Sciatic nerve (tissue), 2 donors: ENCODE data around the gene PRM1. TPM values are rescaled to one million over a fixed set of nuclear protein-coding genes. Genes with fewer than 3 reads are reported as not detected.

ENCODE experiments used
- ATAC-seq: fragments of 200-7000 bp; cut with Tn5 transposase; one replicate; pipeline ENCODE4 v1.9.1; 2020; ENCODE audit warnings: mild to moderate bottlenecking, moderate library complexity
- DNase-seq: peaks from one replicate; pipeline ENCODE4 v3.0.0-alpha.2; 2020; ENCODE audit warnings: low spot score
- intact Hi-C: fragments of 100-400 bp; cut with DNase I; formaldehyde crosslinking; loops from one replicate; pipeline ENCODE4 v1.14.2; 2022
- total RNA-seq: library from RNA; stranded (reverse); fragmentation: NEBNext Ultra II Directional; extraction: Animal tissue kit (Norgen Biotek cat#: 25700); gene quantifications from one replicate; pipeline ENCODE4 v1.2.1, GENCODE V29; 2021
- donor health status: DM: no; HTN: no; CAD: no.
- donor health status: DM: no; HTN: no; CAD: no.

PRM1 gene
- total RNA-seq, 1 donor from 2014 or later = not detected

- intact Hi-C loops = no loop called here
- no peak for ATAC-seq
- no peak for DNase-seq
These were observed 3.4 kb downstream of the PRM1 start for GRCh38 chr16:11277607-11278337.

- intact Hi-C loops = no loop called here
- no peak for ATAC-seq
- no peak for DNase-seq
These were observed 4.1 kb downstream of the PRM1 start for GRCh38 chr16:11276896-11277593.

GRCh38 chr16:11276143-11276895, 4.8 kb downstream of the PRM1 start, which contains the start of gene PRM2:
TSS of gene PRM2 (minus strand) at chr16:11276480. CDS start at chr16:11276370, 110 bp downstream.
- intact Hi-C loops = no loop called here
- DNase-seq (no peak), ATAC-seq (no peak)

GRCh38 chr16:11274964-11275363, 6.2 kb downstream of the PRM1 start:
- DNase-seq = no peak
- intact Hi-C loops = no loop called here
- ATAC-seq = no peak

- intact Hi-C loops = no loop called here
- ATAC-seq (peak; percentile 48), DNase-seq (no peak)
These were observed 7.3 kb downstream of the PRM1 start for GRCh38 chr16:11273721-11274324.

GRCh38 chr16:11272921-11273720, 8.0 kb downstream of the PRM1 start, which contains the start of gene PRM3:
TSS of gene PRM3 (minus strand) at chr16:11273629. CDS start at chr16:11273595, 34 bp downstream.
- ATAC-seq (no peak), DNase-seq (no peak)
- intact Hi-C loops = no loop called here

DNA sequence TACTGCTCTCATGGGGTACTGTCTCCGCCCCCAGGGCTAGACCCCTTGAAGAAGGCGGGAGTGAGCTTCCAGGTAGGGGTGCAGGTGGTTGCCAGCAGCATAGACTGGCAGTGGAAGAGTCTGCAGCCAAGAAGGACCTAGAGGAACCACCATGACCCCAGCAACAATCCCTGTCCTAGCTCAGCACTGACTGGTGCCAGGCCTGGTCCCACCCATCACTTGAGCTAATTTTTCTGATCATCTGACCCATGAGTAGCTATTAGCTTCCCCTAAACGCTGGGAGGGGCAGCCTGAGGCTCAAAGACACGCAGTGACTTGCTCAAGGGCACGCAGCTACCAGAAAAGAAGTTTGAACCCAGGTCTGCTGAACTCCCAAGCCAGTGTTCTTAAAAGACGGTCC, 8.6 kb downstream of the PRM1 start:
- peak; percentile 19 for ATAC-seq

DNA sequence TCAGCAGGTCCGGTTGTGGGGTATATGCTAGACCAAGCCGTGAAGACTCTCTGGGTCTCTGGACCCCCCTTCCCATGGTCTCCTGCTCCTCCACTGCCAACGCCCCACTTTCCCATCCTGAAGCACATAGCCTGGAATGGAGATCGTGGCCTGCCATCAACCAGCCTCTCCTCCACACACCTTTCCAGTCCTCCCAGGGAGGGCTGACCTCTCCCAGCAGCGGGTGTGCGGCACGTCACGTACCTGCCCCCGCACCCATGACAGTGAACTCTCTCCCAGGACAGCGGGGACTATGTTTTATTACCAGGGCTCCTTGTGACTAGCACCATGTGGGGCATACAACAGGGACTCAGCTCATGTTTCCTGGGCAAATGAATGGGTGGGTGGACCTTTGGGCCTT, 9.5 kb downstream of the PRM1 start:
- intact Hi-C loops = no loop called here
- DNase-seq = no peak
- ATAC-seq = no peak

More for the DNA sequence above, 8.6 kb downstream of the PRM1 start:
- intact Hi-C loops = no loop called here
- DNase-seq = no peak

GRCh38 chr16:11270602-11271162, 10.4 kb downstream of the PRM1 start:
- ATAC-seq (no peak), DNase-seq (no peak)
- intact Hi-C loops = no loop called here

GRCh38 chr16:11268921-11269375, 12.2 kb downstream of the PRM1 start, which contains the start of gene TNP2:
TSS of gene TNP2 (minus strand) at chr16:11269325. CDS start at chr16:11269262, 63 bp downstream.
- no peak for ATAC-seq
- intact Hi-C loops = no loop called here
- no peak for DNase-seq

GRCh38 chr16:11265124-11265523, 16.0 kb downstream of the PRM1 start:
- intact Hi-C loops = no loop called here
- DNase-seq (no peak), ATAC-seq (no peak)

DNA sequence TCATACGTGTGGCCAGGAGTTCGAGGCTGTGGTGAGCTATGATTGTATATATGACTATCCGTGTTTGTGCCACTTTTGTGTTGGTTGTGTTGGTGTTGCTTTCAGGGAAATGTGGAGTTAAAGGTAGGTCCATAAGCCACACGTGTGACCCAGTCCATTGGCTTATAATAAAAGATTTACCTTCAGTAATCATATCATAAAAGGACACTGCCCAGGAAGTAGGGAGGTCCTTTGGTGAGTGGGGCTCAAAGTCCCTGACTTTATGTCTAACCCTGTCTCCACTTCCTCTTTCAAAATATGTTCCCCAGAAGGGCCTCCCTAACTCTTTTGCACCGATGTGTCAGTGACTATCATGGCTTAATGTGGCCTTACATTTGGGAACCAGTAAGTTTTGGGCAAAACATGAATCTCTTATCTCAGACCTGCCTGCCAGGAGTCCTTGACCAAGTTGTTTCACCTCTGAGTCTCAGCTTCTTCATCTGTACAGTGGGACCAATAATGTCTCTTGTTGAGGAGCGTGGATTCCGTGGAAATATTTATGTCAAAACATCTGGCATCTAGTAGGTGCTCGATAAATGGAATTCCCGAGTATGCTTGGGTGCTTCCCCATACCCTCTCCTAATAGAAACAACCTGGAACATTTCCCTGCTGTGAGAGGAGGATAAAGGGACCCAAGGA, 16.8 kb downstream of the PRM1 start:
- intact Hi-C loops = no loop called here
- ATAC-seq = no peak

GRCh38 chr16:11263737-11264136, 17.4 kb downstream of the PRM1 start:
- no peak for DNase-seq
- intact Hi-C loops = no loop called here
- ATAC-seq = no peak

More for the DNA sequence above, 16.8 kb downstream of the PRM1 start:
- DNase-seq = no peak

DNA sequence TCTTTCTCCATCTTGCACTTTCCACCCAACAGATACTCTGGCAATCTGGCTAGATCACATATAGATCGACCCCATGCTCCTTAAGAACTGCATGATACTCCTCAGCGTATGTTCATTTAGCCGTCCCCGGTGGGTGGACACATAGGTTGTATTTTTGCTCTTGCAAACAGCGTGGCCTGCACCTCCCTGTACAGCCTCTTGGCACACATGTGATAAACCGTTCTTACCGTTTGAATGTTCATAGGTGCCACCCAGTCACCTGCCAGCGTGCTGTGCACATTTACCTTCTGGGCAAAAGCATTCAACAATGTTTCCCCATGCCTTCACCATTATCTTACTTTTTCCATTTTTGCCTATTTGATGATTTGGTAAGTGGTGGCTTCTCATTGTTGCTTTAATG, 18.2 kb downstream of the PRM1 start:
- no peak for DNase-seq
- intact Hi-C loops = no loop called here
- ATAC-seq = no peak

DNA sequence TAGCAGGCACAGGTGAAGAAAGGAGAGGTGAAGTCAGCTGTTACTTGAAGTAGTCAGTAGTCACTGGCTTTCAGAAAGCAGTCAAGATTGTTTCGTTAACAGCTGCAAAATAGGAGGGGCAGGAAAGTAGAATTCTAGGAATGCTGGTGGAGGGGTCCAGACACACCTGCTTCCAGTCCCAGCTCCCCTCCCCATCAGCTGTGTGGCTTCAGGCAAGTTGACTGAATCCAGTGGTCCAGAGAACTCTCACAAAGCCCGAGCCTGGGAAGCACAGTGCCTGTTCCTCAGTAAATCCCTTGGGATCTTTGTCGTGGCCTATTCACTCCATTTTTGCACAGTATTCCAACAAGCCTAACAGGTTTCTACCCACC, 20.5 kb downstream of the PRM1 start:
- intact Hi-C loops = no loop called here

DNA sequence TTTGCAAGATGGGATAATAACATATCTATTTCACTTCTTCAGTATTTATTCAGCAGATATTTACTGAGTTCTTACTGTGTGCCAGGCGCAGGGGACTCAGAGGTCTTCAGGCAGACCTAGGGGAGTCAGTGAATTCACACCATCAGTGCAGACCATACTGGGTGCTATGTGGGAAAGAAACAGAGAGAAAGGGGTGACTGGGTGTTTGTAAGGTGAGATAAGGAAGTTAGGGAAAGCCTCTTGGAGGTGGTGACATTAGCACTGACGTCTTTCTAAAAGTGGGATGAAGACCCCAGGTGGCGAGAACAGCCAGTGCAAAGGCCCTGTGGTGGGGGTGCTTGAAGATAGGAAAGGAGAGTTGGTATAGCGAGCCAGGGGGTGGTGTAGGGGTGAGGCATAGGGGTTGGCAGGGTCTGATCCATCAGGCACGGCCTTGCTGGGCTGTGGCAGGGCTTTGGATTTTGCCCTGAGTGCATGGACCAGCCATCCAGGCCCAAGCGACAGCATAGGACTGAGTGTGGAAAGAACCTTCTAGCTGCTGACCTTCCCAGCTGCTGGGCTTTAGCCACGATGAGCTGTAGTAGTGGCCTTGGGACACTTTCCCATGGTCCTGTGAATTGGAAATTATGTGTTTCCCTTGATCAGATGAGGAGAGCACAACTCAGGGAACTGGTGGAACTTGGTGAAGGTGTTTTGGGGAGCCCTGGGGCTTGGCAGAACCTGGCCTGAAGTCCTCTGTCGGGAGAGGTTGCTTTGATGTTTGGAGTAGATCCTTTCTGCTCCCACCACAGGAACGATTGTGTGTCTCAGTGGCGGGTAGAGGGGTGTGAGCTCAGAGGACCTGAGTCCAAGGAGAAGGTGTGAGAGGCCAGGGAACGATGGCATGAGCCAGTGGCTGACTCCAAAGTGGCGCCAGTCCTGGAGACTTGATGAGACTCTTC, 21.2 kb downstream of the PRM1 start:
- DNase-seq (no peak), ATAC-seq (no peak)
- intact Hi-C loops = loop anchor here (10.0 kb wide), 1 partner anchor 85 kb away; the partner anchor contains the start of gene RMI2

More for the DNA sequence above, 20.5 kb downstream of the PRM1 start:
- ATAC-seq (no peak), DNase-seq (no peak)
